GM18511 (cell line): Measurements from ENCODE around the gene HCN3.
"Not testable (repeated sequence)": the region's sequence is repeated elsewhere in the genome, so short reads cannot be mapped to it uniquely, and the experiment has no call there.

ENCODE experiments used
- ATAC-seq: cut with Tn5 transposase; IDR thresholded peaks from one replicate; pipeline ENCODE4 v1.9.1; 2021; ENCODE audit warnings: mild to moderate bottlenecking, moderate library complexity; ENCODE audit not compliant: unreplicated experiment

Gene HCN3

GRCh38 chr1:155277070-155277901 lies at the start of gene HCN3:
Gene HCN3, plus strand, starts transcription at chr1:155277463. Its CDS starts 128 bp downstream, at chr1:155277591.
- ATAC-seq: peak; percentile 69

- ATAC-seq: no peak
These were observed 49.2 kb upstream of the HCN3 start for GRCh38 chr1:155228096-155228427.

- ATAC-seq: not testable (repeated sequence)
These were observed 46.0 kb upstream of the HCN3 start for GRCh38 chr1:155231302-155231701.

GRCh38 chr1:155232001-155232978 lies 45.0 kb upstream of the HCN3 start:
- not testable (repeated sequence) for ATAC-seq

GRCh38 chr1:155233502-155233901 lies 43.8 kb upstream of the HCN3 start:
- ATAC-seq: not testable (repeated sequence)

GRCh38 chr1:155235375-155235774 lies 41.9 kb upstream of the HCN3 start:
- not testable (repeated sequence) for ATAC-seq

GRCh38 chr1:155236451-155236850 lies 40.8 kb upstream of the HCN3 start:
- ATAC-seq: no peak

GRCh38 chr1:155241069-155241679 lies 36.1 kb upstream of the HCN3 start:
- ATAC-seq: no peak

- no peak for ATAC-seq
These were observed 35.4 kb upstream of the HCN3 start for GRCh38 chr1:155241841-155242264.

- no peak for ATAC-seq
These were observed 34.4 kb upstream of the HCN3 start for GRCh38 chr1:155242805-155243358.

- peak; percentile 86 for ATAC-seq
These were observed 32.7 kb upstream of the HCN3 start for GRCh38 chr1:155244368-155245162.

- ATAC-seq: no peak
These were observed 32.1 kb upstream of the HCN3 start for GRCh38 chr1:155245163-155245524.

GRCh38 chr1:155246796-155247195 lies 30.5 kb upstream of the HCN3 start:
- not testable (repeated sequence) for ATAC-seq

- no peak for ATAC-seq
These were observed 29.4 kb upstream of the HCN3 start for GRCh38 chr1:155247667-155248553.

GRCh38 chr1:155250246-155250632 lies 27.0 kb upstream of the HCN3 start:
- peak; percentile 29 for ATAC-seq

- peak; percentile 93 for ATAC-seq
These were observed 26.4 kb upstream of the HCN3 start for GRCh38 chr1:155250633-155251449.

- ATAC-seq: no peak
These were observed 25.7 kb upstream of the HCN3 start for GRCh38 chr1:155251566-155251965.

GRCh38 chr1:155253208-155253607 lies 24.1 kb upstream of the HCN3 start:
- ATAC-seq: no peak
